NB4 (cell line): Measurements from ENCODE around the gene NPHP4.

Experiments used
- POLR2A ChIP-seq: IDR thresholded peaks from 2 replicates; pipeline ENCODE4 v1.6.1; 2011; ENCODE audit warnings: mild to moderate bottlenecking; ENCODE audit not compliant: insufficient read length; ENCODE audit errors: extremely low read depth
- TF ChIP-seq, protein P1 (sequence below): IDR thresholded peaks from one replicate; pipeline ENCODE4 v1.5.1; 2012; ENCODE audit warnings: low read depth, low read length

DNA sequence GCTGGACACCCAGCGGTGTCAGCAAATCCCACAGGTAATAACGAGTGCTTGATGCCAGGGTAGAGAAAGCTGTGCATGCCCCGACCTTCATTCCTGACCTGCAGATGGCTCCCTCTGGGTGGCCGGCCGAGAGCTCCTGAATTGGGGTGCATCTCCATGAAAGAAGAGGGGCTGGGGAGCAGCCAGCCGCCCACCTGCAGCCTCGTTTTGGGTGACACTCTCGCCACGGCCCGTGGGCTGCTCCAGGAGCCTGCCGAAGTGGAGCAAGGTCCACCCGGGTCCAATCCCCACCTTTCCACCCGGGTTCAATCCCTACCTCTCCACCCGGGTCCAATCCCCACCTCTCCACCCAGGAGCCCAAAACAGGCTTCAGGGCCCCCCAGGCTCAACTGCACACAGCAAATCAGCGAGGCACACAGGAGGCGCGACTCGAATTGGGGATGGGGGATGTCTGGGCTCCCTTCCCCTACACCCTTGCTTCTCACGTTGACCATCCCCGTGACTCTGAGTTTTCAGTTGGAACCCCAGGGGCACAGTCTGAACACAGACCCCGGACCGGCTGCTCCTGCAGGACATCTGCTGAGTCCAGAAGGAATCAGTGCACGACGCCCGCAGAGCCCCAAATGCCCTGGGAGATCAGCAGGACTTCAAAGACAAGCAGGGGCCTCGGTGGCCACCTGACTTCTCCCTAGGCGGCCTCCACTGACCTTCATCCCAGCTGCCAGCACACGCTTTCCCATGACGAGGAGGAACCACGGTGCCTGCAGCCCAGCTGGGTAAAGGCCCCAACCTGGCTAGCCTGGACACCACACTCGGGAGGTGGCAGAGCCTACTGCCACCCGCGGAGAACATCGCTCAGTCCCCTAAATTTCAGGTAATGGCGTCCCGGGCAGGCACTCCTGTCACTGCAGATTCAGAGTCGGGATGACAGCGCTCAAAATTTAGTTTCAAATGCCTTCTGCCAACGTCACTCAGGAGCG, 159.0 kb downstream of the NPHP4 start:
- TF ChIP-seq, protein P1, sequence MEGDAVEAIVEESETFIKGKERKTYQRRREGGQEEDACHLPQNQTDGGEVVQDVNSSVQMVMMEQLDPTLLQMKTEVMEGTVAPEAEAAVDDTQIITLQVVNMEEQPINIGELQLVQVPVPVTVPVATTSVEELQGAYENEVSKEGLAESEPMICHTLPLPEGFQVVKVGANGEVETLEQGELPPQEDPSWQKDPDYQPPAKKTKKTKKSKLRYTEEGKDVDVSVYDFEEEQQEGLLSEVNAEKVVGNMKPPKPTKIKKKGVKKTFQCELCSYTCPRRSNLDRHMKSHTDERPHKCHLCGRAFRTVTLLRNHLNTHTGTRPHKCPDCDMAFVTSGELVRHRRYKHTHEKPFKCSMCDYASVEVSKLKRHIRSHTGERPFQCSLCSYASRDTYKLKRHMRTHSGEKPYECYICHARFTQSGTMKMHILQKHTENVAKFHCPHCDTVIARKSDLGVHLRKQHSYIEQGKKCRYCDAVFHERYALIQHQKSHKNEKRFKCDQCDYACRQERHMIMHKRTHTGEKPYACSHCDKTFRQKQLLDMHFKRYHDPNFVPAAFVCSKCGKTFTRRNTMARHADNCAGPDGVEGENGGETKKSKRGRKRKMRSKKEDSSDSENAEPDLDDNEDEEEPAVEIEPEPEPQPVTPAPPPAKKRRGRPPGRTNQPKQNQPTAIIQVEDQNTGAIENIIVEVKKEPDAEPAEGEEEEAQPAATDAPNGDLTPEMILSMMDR = no peak
- TF ChIP-seq POLR2A = no peak
